ENCODE results near the gene NEDD4L. TPM values are rescaled to one million over a fixed set of nuclear protein-coding genes. Genes with fewer than 3 reads are reported as not detected.

NEDD4L gene
- total RNA-seq, 1 donor from 2014 or later = 162 TPM

DNA sequence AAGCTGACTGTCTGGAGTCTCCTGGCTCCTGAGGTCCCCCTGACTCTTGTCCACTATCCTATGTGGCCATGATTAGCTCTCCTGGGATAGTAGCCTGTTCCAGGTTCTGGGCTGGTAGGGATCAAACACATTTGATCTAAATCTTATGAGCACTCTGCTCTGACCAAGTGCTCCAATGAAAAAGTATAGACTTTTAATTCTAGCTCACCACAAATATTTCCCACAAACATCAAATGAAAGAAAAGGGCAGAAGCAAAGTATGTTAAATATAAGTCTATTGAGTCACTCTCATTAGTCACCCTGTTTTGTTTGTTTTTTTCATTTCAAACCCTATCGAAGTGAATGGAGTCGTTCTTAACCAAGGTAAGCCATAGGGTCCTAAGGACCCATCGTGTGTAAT is 39.7 kb upstream of the NEDD4L start:
- TF ChIP-seq, protein P1, sequence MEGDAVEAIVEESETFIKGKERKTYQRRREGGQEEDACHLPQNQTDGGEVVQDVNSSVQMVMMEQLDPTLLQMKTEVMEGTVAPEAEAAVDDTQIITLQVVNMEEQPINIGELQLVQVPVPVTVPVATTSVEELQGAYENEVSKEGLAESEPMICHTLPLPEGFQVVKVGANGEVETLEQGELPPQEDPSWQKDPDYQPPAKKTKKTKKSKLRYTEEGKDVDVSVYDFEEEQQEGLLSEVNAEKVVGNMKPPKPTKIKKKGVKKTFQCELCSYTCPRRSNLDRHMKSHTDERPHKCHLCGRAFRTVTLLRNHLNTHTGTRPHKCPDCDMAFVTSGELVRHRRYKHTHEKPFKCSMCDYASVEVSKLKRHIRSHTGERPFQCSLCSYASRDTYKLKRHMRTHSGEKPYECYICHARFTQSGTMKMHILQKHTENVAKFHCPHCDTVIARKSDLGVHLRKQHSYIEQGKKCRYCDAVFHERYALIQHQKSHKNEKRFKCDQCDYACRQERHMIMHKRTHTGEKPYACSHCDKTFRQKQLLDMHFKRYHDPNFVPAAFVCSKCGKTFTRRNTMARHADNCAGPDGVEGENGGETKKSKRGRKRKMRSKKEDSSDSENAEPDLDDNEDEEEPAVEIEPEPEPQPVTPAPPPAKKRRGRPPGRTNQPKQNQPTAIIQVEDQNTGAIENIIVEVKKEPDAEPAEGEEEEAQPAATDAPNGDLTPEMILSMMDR (IDR thresholded peaks at IDR 0.05; ENCODE audit: unreplicated experiment) = no peak
- Mint-ChIP-seq H3K4me1 (ENCODE audit: low read depth) (peaks cover 4% of the 10 kb centered on the region), H3K4me3 (ENCODE audit: low read depth) (no peak overlapping the region), H3K36me3 (ENCODE audit: insufficient read depth) (no peaks in the 10 kb centered on the region), H3K27me3 (peaks cover 13% of the 10 kb centered on the region), H3K27ac (no peak overlapping the region), H3K9me3 (ENCODE audit: low read depth) (no peaks in the 10 kb centered on the region)
- no peak for DNase-seq (ENCODE audit: low spot score, unreplicated experiment)

DNA sequence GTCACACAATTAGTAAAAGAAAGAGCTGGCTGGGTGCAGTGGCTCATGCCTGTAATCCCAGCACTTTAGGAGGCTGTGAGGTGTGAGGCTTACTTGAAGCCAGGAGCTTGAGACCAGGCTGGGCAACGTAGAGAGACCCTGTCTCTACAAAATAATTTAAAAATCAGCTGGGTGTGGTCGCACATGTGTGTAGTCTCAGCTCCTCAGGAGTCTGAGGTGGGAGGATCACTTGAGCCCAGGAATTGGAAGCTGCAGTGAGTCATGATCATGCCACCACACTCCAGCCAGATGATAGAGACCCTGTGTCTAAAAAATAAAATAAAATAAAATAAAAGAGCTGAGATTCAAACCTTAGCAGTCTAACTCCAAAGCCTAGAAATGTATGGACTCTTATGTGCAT is 39.0 kb upstream of the NEDD4L start:
- no peaks in the 10 kb centered on the region for H3K9me3 Mint-ChIP-seq (ENCODE audit: low read depth)
- peaks cover 6% of the 10 kb centered on the region for H3K4me1 Mint-ChIP-seq (ENCODE audit: low read depth)
- TF ChIP-seq, protein P1 (IDR thresholded peaks at IDR 0.05; ENCODE audit: unreplicated experiment) = no peak
- H3K27ac Mint-ChIP-seq = no peak overlapping the region
- H3K4me3 Mint-ChIP-seq (ENCODE audit: low read depth) = no peak overlapping the region
- H3K36me3 Mint-ChIP-seq (ENCODE audit: insufficient read depth) = no peaks in the 10 kb centered on the region
- no peak for DNase-seq (ENCODE audit: low spot score, unreplicated experiment)
- peaks cover 13% of the 10 kb centered on the region for H3K27me3 Mint-ChIP-seq

DNA sequence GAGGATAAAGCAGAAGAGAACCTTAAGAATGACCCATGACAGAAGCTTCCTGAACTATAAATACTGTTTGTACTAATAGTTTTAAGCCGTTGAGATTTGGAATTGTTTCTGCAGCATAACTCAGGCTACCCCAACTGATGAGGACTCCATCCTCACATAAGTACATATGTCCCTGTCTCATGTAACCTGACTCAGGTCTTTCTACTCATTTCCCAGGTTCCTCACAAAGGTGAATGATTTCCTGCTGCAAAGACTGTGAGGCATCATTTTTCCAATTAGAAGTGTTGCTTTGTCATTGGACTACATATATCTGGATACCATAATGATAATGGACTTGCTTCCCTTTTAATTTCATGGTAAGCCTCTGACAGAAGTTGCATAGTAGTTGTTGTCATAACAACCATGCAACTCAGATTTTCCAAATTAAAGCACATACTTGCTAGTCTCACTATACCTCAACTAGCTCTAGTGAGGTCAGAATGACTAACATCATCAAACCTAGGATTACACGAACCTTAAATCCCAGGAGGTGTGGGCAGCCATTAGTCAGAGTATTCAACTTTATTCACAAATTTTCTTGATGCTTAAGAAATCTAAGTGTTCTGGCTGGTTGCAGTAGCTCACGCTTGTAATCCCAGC is 38.0 kb upstream of the NEDD4L start:
- DNase-seq (ENCODE audit: low spot score, unreplicated experiment) = no peak
- no peaks in the 10 kb centered on the region for H3K9me3 Mint-ChIP-seq (ENCODE audit: low read depth)
- TF ChIP-seq, protein P1 (IDR thresholded peaks at IDR 0.05; ENCODE audit: unreplicated experiment) = no peak
- H3K4me1 Mint-ChIP-seq (ENCODE audit: low read depth) = peaks cover 8% of the 10 kb centered on the region
- no peaks in the 10 kb centered on the region for H3K36me3 Mint-ChIP-seq (ENCODE audit: insufficient read depth)
- H3K27ac Mint-ChIP-seq = no peak overlapping the region
- H3K27me3 Mint-ChIP-seq = peaks cover 13% of the 10 kb centered on the region
- H3K4me3 Mint-ChIP-seq (ENCODE audit: low read depth) = no peak overlapping the region

DNA sequence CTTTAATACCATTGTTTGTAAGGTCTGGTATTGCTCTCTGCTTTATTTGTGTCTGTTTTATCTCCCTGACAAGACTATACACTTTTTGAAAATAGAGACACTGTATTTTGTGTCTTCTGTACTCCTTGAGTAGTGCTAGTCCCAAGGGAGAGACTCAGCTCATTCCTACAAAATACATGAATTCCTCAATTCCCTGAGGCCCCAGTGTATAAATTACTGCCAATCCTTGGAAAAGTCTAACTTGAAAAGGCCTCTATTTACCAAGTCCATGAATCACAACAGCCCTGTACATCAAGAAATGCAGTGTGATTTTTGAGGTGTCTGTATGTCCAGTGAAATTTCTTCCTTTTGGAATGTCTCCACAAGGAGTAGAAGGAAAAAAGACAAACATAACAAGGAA is 34.9 kb upstream of the NEDD4L start:
- Mint-ChIP-seq H3K4me3 (ENCODE audit: low read depth) (no peak overlapping the region), H3K27me3 (peaks cover 3% of the 10 kb centered on the region), H3K9me3 (ENCODE audit: low read depth) (no peaks in the 10 kb centered on the region)

DNA sequence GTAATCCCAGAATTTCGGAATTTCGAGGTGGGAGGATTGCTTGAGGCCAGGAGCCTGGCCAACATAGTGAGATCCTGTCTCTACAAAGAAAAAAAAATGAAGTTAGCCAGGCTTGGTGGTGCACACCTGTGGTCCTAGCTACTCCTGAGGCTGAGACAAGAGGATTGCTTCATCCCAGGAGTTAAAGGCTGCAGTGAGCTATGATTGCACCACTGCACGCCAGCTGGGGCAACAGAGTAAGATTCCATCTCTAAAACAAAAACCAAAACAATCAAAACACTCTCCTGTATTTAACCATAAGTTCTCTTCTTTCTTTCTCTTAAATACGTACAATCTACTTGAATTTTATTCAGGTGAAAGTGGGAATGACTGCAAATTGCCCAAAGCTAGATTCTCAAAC is 33.8 kb upstream of the NEDD4L start:
- no peak overlapping the region for H3K4me3 Mint-ChIP-seq (ENCODE audit: low read depth)
- peaks cover 4% of the 10 kb centered on the region for H3K9me3 Mint-ChIP-seq (ENCODE audit: low read depth)
- H3K36me3 Mint-ChIP-seq (ENCODE audit: insufficient read depth) = peaks cover 3% of the 10 kb centered on the region
- no peak overlapping the region for H3K27ac Mint-ChIP-seq
- H3K4me1 Mint-ChIP-seq (ENCODE audit: low read depth) = peaks cover 39% of the 10 kb centered on the region
- DNase-seq (ENCODE audit: low spot score, unreplicated experiment) = no peak
- TF ChIP-seq, protein P1 (IDR thresholded peaks at IDR 0.05; ENCODE audit: unreplicated experiment) = no peak
- H3K27me3 Mint-ChIP-seq = peaks cover 3% of the 10 kb centered on the region

More for the DNA sequence above, 34.9 kb upstream of the NEDD4L start:
- no peak for DNase-seq (ENCODE audit: low spot score, unreplicated experiment)
- Mint-ChIP-seq H3K4me1 (ENCODE audit: low read depth) (peaks cover 38% of the 10 kb centered on the region), H3K36me3 (ENCODE audit: insufficient read depth) (no peaks in the 10 kb centered on the region), H3K27ac (no peak overlapping the region)
- TF ChIP-seq, protein P1 (IDR thresholded peaks at IDR 0.05; ENCODE audit: unreplicated experiment) = no peak
